ENCODE measurements around the gene SNRNP48. TPM values are rescaled to one million over a fixed set of nuclear protein-coding genes. Genes with fewer than 3 reads are reported as not detected.

Gene SNRNP48
- total RNA-seq, 4 donors from 2014 or later: 7.9 to 12.4 (median 9.7) TPM

DNA sequence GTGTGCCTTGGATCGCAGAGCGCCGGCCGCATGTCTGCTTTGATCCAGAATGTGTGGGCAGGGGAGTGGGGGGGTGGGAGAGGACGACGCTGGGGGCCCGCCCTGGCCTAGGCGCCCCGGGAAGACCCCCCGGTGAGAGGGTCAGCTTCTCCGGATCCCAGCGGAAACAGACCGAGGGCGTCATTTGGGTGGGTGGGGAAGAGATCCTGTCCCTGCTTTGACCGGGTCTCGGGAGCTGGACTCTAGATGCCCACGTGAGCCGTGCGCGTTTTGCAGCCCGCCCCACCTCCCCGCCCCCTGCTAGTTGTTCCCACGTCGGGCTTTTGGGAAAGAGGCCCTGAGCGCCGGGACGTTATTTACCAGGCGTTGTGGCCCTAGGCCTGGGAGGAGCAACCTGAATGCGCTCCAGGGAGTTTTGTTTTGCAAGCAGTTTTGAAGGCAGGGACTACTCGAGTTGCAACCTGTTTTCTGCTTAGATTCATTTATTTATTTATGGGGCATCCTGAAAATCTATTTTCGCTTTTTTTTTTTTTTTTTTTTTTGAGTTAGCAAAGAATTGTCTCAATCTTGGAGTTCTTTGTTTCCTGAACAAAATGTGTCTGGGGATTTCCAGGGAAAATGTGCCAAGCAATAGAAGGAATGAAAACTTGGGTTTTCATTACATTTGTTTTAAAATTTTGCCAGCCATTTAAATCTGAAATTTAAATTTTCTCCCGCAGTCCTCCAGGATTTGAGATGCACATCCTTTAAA is 46.9 kb upstream of the SNRNP48 start:
- peaks cover 35% of the 10 kb centered on the region for H3K4me1 ChIP-seq
- DNase-seq (ENCODE audit: low spot score in 2 of 2): peak; percentile 83 to 85
- peak overlapping the region; percentile 70 for H3K4me3 ChIP-seq
- H3K27me3 ChIP-seq: peaks cover 47% of the 10 kb centered on the region
- no peak for TF ChIP-seq POLR2A (IDR thresholded peaks at IDR 0.05)
- TF ChIP-seq, protein P1, sequence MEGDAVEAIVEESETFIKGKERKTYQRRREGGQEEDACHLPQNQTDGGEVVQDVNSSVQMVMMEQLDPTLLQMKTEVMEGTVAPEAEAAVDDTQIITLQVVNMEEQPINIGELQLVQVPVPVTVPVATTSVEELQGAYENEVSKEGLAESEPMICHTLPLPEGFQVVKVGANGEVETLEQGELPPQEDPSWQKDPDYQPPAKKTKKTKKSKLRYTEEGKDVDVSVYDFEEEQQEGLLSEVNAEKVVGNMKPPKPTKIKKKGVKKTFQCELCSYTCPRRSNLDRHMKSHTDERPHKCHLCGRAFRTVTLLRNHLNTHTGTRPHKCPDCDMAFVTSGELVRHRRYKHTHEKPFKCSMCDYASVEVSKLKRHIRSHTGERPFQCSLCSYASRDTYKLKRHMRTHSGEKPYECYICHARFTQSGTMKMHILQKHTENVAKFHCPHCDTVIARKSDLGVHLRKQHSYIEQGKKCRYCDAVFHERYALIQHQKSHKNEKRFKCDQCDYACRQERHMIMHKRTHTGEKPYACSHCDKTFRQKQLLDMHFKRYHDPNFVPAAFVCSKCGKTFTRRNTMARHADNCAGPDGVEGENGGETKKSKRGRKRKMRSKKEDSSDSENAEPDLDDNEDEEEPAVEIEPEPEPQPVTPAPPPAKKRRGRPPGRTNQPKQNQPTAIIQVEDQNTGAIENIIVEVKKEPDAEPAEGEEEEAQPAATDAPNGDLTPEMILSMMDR (IDR thresholded peaks at IDR 0.05): no peak
- no peak for TF ChIP-seq EP300 (IDR thresholded peaks at IDR 0.05)
- TF ChIP-seq POLR2AphosphoS5 (IDR thresholded peaks at IDR 0.05): peak in 1 of 3 donors; percentile 34
- H3K27ac ChIP-seq: peak overlapping the region; percentile 98
- no peaks in the 10 kb centered on the region for H3K36me3 ChIP-seq
- WGBS: 6% methylated on average over 19 of the region's 32 CpGs
- no peaks in the 10 kb centered on the region for H3K9me3 ChIP-seq

DNA sequence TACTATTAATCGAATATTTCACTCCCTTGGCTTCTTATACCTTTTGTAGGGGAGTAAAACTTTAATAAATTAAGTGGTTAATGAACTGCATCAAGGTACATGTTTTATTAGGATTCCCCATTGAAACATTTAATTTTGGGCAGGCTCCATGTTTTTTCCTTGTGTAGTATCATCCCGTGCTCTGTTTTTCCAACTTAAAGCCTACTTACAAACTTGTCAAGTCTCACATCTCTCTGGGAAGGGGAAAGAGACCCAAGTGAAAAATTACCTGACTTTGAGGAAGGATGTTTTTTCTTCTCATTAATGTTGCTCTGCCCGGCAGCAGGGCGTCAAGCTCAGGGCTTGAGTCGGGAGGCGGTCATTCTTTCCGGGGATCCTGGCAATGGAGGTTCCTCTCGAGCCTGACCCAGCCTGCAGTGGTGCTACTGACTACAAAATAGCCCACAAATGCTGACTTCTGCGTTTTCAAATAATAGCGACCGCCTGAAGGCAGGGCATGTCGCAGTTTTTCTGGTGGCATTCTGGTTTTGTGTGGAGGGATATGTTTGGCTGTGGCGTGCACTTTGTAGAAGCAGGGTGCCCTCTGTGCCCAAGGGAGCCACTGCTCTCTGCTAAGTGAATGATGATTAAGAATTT is 46.1 kb upstream of the SNRNP48 start:
- Histone ChIP-seq H3K9me3 (no peaks in the 10 kb centered on the region), H3K36me3 (no peaks in the 10 kb centered on the region), H3K4me1 (peaks cover 36% of the 10 kb centered on the region), H3K4me3 (peak overlapping the region; percentile 70), H3K27ac (peak overlapping the region; percentile 98), H3K27me3 (peaks cover 44% of the 10 kb centered on the region)
- TF ChIP-seq EP300 (IDR thresholded peaks at IDR 0.05) (no peak), POLR2AphosphoS5 (IDR thresholded peaks at IDR 0.05) (peak in 1 of 3 donors; percentile 38)
- DNase-seq (ENCODE audit: low spot score in 2 of 2): no peak
- 31% methylated on average over 13 of the region's 13 CpGs for WGBS

GRCh38 chr6:7544597-7544996 is 45.4 kb upstream of the SNRNP48 start:
- TF ChIP-seq POLR2A (IDR thresholded peaks at IDR 0.05): no peak
- TF ChIP-seq EP300 (IDR thresholded peaks at IDR 0.05): no peak
- TF ChIP-seq, protein P1 (IDR thresholded peaks at IDR 0.05): no peak
- no peak for TF ChIP-seq POLR2AphosphoS5 (IDR thresholded peaks at IDR 0.05)
- Histone ChIP-seq H3K9me3 (no peaks in the 10 kb centered on the region), H3K4me1 (peaks cover 38% of the 10 kb centered on the region), H3K4me3 (peak overlapping the region; percentile 70), H3K27me3 (peaks cover 39% of the 10 kb centered on the region), H3K27ac (peak overlapping the region; percentile 98), H3K36me3 (no peaks in the 10 kb centered on the region)
- no peak for DNase-seq (ENCODE audit: low spot score in 2 of 2)
- 53% methylated on average over 3 of the region's 3 CpGs for WGBS

GRCh38 chr6:7545316-7546019 is 44.5 kb upstream of the SNRNP48 start:
- DNase-seq (ENCODE audit: low spot score in 2 of 2): no peak
- H3K27ac ChIP-seq: peak overlapping the region; percentile 98
- WGBS: 41% methylated on average over 12 of the region's 12 CpGs
- H3K9me3 ChIP-seq: no peaks in the 10 kb centered on the region
- peaks cover 30% of the 10 kb centered on the region for H3K27me3 ChIP-seq
- peaks cover 42% of the 10 kb centered on the region for H3K4me1 ChIP-seq
- TF ChIP-seq EP300 (IDR thresholded peaks at IDR 0.05): no peak
- TF ChIP-seq POLR2AphosphoS5 (IDR thresholded peaks at IDR 0.05): no peak
- TF ChIP-seq, protein P1 (IDR thresholded peaks at IDR 0.05): no peak
- TF ChIP-seq POLR2A (IDR thresholded peaks at IDR 0.05): no peak
- peak overlapping the region; percentile 70 for H3K4me3 ChIP-seq
- H3K36me3 ChIP-seq: no peaks in the 10 kb centered on the region

- Histone ChIP-seq H3K4me3 (peak overlapping the region; percentile 70), H3K27ac (peak overlapping the region; percentile 98), H3K4me1 (peaks cover 39% of the 10 kb centered on the region), H3K9me3 (no peaks in the 10 kb centered on the region), H3K36me3 (no peaks in the 10 kb centered on the region), H3K27me3 (peaks cover 25% of the 10 kb centered on the region)
- TF ChIP-seq POLR2A (IDR thresholded peaks at IDR 0.05): no peak
- TF ChIP-seq POLR2AphosphoS5 (IDR thresholded peaks at IDR 0.05): peak in 2 of 3 donors; percentile 24 to 32
- WGBS: 48% methylated on average over 6 of the region's 6 CpGs
- no peak for DNase-seq (ENCODE audit: low spot score in 2 of 2)
These were observed 44.0 kb upstream of the SNRNP48 start for GRCh38 chr6:7546020-7546369.

GRCh38 chr6:7546383-7546782 is 43.6 kb upstream of the SNRNP48 start:
- H3K4me1 ChIP-seq: peaks cover 37% of the 10 kb centered on the region
- WGBS: 56% methylated on average over 2 of the region's 2 CpGs
- peak overlapping the region; percentile 98 for H3K27ac ChIP-seq
- H3K27me3 ChIP-seq: peaks cover 23% of the 10 kb centered on the region
- no peaks in the 10 kb centered on the region for H3K36me3 ChIP-seq
- H3K9me3 ChIP-seq: no peaks in the 10 kb centered on the region
- TF ChIP-seq, protein P1 (IDR thresholded peaks at IDR 0.05): no peak
- TF ChIP-seq POLR2AphosphoS5 (IDR thresholded peaks at IDR 0.05) (no peak), POLR2A (IDR thresholded peaks at IDR 0.05) (no peak), EP300 (IDR thresholded peaks at IDR 0.05) (no peak)
- no peak for DNase-seq (ENCODE audit: low spot score in 2 of 2)
- H3K4me3 ChIP-seq: peak overlapping the region; percentile 70
